Measurements from ENCODE around the gene FSTL4. TPM values are rescaled to one million over a fixed set of nuclear protein-coding genes. Genes with fewer than 3 reads are reported as not detected.

The FSTL4 gene
- polyA plus RNA-seq, 1 donor (not counting 4 experiments of a cell fraction or from before 2014, with no cell fraction given), result 1.7 TPM

DNA sequence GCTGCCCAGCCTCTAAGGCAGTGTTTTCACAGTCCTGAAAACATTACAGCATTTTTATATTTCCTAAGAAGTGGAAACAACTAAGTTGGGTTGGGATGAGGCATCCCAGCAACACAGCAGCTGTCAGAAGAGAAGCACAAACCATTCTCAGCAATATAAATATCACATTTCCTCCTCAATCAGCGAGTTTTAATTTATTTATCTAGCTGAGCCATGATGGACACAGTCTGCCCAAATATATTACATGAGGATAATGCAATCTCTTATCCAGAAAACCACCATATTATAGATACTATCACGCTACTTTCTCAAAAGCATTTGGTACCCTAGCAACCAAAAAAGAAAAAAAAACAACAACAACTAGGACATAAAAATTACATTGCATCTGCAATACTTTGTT lies 158.5 kb downstream of the FSTL4 start:
- H3K79me2 ChIP-seq (ENCODE audit: control insufficient read depth, insufficient read depth, low read length), result no peaks in the 10 kb centered on the region
- TF ChIP-seq, protein P1, sequence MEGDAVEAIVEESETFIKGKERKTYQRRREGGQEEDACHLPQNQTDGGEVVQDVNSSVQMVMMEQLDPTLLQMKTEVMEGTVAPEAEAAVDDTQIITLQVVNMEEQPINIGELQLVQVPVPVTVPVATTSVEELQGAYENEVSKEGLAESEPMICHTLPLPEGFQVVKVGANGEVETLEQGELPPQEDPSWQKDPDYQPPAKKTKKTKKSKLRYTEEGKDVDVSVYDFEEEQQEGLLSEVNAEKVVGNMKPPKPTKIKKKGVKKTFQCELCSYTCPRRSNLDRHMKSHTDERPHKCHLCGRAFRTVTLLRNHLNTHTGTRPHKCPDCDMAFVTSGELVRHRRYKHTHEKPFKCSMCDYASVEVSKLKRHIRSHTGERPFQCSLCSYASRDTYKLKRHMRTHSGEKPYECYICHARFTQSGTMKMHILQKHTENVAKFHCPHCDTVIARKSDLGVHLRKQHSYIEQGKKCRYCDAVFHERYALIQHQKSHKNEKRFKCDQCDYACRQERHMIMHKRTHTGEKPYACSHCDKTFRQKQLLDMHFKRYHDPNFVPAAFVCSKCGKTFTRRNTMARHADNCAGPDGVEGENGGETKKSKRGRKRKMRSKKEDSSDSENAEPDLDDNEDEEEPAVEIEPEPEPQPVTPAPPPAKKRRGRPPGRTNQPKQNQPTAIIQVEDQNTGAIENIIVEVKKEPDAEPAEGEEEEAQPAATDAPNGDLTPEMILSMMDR (optimal IDR thresholded peaks at IDR 0.05 in 1 of 3, IDR thresholded peaks at IDR 0.05 in 1 of 3, conservative IDR thresholded peaks at IDR 0.05 in 1 of 3; ENCODE audit: extremely low read depth in 1 of 3, insufficient read depth in 2 of 3, low read length in 3 of 3), result no peak
- TF ChIP-seq EZH2 (IDR thresholded peaks at IDR 0.05; ENCODE audit: low read length), result no peak

GRCh38 chr5:133453084-133453780 lies 159.1 kb downstream of the FSTL4 start:
- Histone ChIP-seq H3K27ac (ENCODE audit: control insufficient read depth, insufficient read depth, low read length) (no peak overlapping the region), H3K79me2 (ENCODE audit: control insufficient read depth, insufficient read depth, low read length) (no peaks in the 10 kb centered on the region), H3K4me1 (ENCODE audit: control insufficient read depth, extremely low read depth, insufficient read depth, low read length) (peaks cover 26% of the 10 kb centered on the region), H3K9me1 (ENCODE audit: control insufficient read depth, extremely low read depth, insufficient read depth, low read length) (no peaks in the 10 kb centered on the region), H4K20me1 (ENCODE audit: control insufficient read depth, extremely low read depth, insufficient read depth, low read length) (no peaks in the 10 kb centered on the region), H3K4me3 (ENCODE audit: control insufficient read depth in 2 of 3, extremely low read depth in 1 of 3, insufficient read depth in 2 of 3, low read depth in 1 of 3, low read length in 3 of 3) (no peak overlapping the region), H3K9ac (ENCODE audit: control insufficient read depth, extremely low read depth, insufficient read depth, low read length) (no peak overlapping the region), H3K27me3 (ENCODE audit: control insufficient read depth, extremely low read depth, insufficient read depth, low read length) (peaks cover 8% of the 10 kb centered on the region), H2AFZ (ENCODE audit: control insufficient read depth, low read length) (no peak overlapping the region), H3K36me3 (ENCODE audit: control insufficient read depth in 2 of 2, extremely low read depth in 1 of 2, insufficient read depth in 2 of 2, low read length in 2 of 2) (no peaks in the 10 kb centered on the region), H3K4me2 (ENCODE audit: control insufficient read depth, extremely low read depth, insufficient read depth, low read depth, low read length) (no peak overlapping the region), H3K9me3 (ENCODE audit: control insufficient read depth, low read depth, low read length) (no peaks in the 10 kb centered on the region)
- DNase-seq (ENCODE audit: low read depth, low spot score) (no peak), FAIRE-seq (no peak)
- TF ChIP-seq, protein P1 (optimal IDR thresholded peaks at IDR 0.05 in 1 of 3, IDR thresholded peaks at IDR 0.05 in 1 of 3, conservative IDR thresholded peaks at IDR 0.05 in 1 of 3; ENCODE audit: extremely low read depth in 1 of 3, insufficient read depth in 2 of 3, low read length in 3 of 3), result no peak
- TF ChIP-seq EZH2 (IDR thresholded peaks at IDR 0.05; ENCODE audit: low read length), result no peak
- dilution Hi-C loops (cut with MboI; ENCODE audit: extremely low pct_ligation_motif_present, low sequenced_read_pairs), result no loop called here

More for the DNA sequence above, 158.5 kb downstream of the FSTL4 start:
- H3K4me2 ChIP-seq (ENCODE audit: control insufficient read depth, extremely low read depth, insufficient read depth, low read depth, low read length), result no peak overlapping the region
- H3K4me1 ChIP-seq (ENCODE audit: control insufficient read depth, extremely low read depth, insufficient read depth, low read length), result peaks cover 26% of the 10 kb centered on the region
- no peak overlapping the region for H2AFZ ChIP-seq (ENCODE audit: control insufficient read depth, low read length)
- no peak overlapping the region for H3K27ac ChIP-seq (ENCODE audit: control insufficient read depth, insufficient read depth, low read length)
- H3K36me3 ChIP-seq (ENCODE audit: control insufficient read depth in 2 of 2, extremely low read depth in 1 of 2, insufficient read depth in 2 of 2, low read length in 2 of 2), result no peaks in the 10 kb centered on the region
- no peaks in the 10 kb centered on the region for H3K9me3 ChIP-seq (ENCODE audit: control insufficient read depth, low read depth, low read length)
- no peak overlapping the region for H3K9ac ChIP-seq (ENCODE audit: control insufficient read depth, extremely low read depth, insufficient read depth, low read length)
- H3K4me3 ChIP-seq (ENCODE audit: control insufficient read depth in 2 of 3, extremely low read depth in 1 of 3, insufficient read depth in 2 of 3, low read depth in 1 of 3, low read length in 3 of 3), result no peak overlapping the region
- no peak for DNase-seq (ENCODE audit: low read depth, low spot score)
- no peaks in the 10 kb centered on the region for H3K9me1 ChIP-seq (ENCODE audit: control insufficient read depth, extremely low read depth, insufficient read depth, low read length)
- dilution Hi-C loops (cut with MboI; ENCODE audit: extremely low pct_ligation_motif_present, low sequenced_read_pairs), result no loop called here
- no peaks in the 10 kb centered on the region for H4K20me1 ChIP-seq (ENCODE audit: control insufficient read depth, extremely low read depth, insufficient read depth, low read length)
- peaks cover 8% of the 10 kb centered on the region for H3K27me3 ChIP-seq (ENCODE audit: control insufficient read depth, extremely low read depth, insufficient read depth, low read length)
- no peak for FAIRE-seq

All from keratinocyte (primary cell).